ENCODE results near the gene ZBTB39.

DNA sequence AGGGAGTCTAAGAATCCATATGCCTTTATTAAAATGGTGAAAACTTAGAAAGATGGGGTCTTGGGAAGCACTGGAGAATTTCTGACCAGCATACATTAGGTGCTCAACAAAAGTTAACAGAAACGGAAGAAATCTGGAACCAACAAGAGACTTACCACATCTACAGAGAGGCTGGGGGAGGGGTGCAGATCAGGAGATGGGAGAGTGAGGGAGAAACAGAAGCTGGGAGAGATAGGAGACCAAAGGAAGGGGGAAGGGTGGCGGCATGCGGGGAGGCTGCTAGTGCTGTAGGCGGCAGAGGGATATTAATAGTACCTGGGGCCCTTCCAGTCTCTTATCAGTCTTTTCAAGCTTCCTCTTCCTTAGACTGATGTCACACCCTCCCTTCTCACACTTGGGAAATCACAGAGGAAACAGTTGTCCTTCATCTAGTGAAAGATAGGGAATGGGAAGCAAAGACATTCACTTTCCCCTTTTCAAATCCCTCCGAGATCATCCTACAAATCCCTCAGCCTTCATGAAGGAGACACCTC is 18.1 kb downstream of the ZBTB39 start:
- TF ChIP-seq MXI1 (IDR thresholded peaks at IDR 0.05; ENCODE audit: low read depth, low read length) = no peak
- TF ChIP-seq NFIC (IDR thresholded peaks at IDR 0.05; ENCODE audit: borderline replicate concordance) = no peak
- TF ChIP-seq SMC3 (IDR thresholded peaks at IDR 0.05; ENCODE audit: low read depth, low read length) = no peak
- no peak for TF ChIP-seq RAD21 (IDR thresholded peaks at IDR 0.05; ENCODE audit: low read length)
- TF ChIP-seq, protein P1, sequence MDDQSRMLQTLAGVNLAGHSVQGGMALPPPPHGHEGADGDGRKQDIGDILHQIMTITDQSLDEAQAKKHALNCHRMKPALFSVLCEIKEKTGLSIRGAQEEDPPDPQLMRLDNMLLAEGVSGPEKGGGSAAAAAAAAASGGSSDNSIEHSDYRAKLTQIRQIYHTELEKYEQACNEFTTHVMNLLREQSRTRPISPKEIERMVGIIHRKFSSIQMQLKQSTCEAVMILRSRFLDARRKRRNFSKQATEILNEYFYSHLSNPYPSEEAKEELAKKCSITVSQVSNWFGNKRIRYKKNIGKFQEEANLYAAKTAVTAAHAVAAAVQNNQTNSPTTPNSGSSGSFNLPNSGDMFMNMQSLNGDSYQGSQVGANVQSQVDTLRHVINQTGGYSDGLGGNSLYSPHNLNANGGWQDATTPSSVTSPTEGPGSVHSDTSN (IDR thresholded peaks at IDR 0.05) = no peak
- TF ChIP-seq, protein P2, sequence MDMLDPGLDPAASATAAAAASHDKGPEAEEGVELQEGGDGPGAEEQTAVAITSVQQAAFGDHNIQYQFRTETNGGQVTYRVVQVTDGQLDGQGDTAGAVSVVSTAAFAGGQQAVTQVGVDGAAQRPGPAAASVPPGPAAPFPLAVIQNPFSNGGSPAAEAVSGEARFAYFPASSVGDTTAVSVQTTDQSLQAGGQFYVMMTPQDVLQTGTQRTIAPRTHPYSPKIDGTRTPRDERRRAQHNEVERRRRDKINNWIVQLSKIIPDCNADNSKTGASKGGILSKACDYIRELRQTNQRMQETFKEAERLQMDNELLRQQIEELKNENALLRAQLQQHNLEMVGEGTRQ (IDR thresholded peaks at IDR 0.05; ENCODE audit: borderline replicate concordance, low read depth, low read length) = no peak
- TF ChIP-seq YY1 (IDR thresholded peaks at IDR 0.05; ENCODE audit: low read depth) = no peak
- TF ChIP-seq, protein P3, sequence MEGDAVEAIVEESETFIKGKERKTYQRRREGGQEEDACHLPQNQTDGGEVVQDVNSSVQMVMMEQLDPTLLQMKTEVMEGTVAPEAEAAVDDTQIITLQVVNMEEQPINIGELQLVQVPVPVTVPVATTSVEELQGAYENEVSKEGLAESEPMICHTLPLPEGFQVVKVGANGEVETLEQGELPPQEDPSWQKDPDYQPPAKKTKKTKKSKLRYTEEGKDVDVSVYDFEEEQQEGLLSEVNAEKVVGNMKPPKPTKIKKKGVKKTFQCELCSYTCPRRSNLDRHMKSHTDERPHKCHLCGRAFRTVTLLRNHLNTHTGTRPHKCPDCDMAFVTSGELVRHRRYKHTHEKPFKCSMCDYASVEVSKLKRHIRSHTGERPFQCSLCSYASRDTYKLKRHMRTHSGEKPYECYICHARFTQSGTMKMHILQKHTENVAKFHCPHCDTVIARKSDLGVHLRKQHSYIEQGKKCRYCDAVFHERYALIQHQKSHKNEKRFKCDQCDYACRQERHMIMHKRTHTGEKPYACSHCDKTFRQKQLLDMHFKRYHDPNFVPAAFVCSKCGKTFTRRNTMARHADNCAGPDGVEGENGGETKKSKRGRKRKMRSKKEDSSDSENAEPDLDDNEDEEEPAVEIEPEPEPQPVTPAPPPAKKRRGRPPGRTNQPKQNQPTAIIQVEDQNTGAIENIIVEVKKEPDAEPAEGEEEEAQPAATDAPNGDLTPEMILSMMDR (IDR thresholded peaks at IDR 0.05) = no peak
- TF ChIP-seq TEAD4 (IDR thresholded peaks at IDR 0.05; ENCODE audit: borderline replicate concordance, insufficient read depth) = no peak
- TF ChIP-seq, protein P4, sequence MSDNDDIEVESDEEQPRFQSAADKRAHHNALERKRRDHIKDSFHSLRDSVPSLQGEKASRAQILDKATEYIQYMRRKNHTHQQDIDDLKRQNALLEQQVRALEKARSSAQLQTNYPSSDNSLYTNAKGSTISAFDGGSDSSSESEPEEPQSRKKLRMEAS (IDR thresholded peaks at IDR 0.05; ENCODE audit: low read depth) = no peak
- no peak for TF ChIP-seq TAF1 (IDR thresholded peaks at IDR 0.05; ENCODE audit: borderline replicate concordance, low read depth, low read length)
- no peak for TF ChIP-seq RCOR1 (IDR thresholded peaks at IDR 0.05; ENCODE audit: low read length)
- TF ChIP-seq POLR2AphosphoS5 (IDR thresholded peaks at IDR 0.05; ENCODE audit: low read depth, low read length) = no peak

Data from SK-N-SH (cell line).